AG08396 (cell line): ENCODE data around the gene PAQR7.

Experiments used
- DNase-seq: peaks from one replicate; pipeline ENCODE4 v3.0.0; 2012; ENCODE audit warnings: low spot score, mixed read lengths

PAQR7 gene

DNA sequence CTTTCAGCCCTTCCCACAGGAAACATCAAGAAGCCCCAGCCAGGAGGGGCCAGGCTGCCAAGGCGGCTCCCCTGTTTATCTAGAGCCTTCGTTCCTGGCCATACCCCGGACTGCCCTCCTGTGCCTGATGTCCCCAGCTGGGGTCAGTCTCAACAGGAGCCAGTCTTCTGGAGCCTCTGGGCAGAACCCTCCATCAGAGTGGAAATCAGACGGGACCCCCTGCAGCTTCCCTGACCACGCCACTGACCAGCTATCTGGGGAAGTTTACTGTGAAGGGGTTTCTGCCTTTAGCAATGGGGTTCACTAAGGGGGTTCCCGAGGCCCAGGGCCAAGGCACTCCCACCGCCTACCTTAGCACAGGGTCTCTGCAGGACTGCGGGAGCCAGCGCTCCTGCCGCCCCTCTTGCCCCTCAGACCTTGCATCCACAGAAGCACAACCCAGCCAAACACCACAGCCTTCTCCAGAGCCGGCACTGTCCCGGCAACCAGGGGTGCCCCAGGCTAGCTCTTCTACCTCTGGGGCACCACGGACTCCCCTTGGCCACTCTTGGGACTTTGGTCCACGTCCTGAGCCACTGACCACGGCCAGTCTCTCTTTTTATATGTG, 59.3 kb downstream of the PAQR7 start:
- DNase-seq = no peak

DNA sequence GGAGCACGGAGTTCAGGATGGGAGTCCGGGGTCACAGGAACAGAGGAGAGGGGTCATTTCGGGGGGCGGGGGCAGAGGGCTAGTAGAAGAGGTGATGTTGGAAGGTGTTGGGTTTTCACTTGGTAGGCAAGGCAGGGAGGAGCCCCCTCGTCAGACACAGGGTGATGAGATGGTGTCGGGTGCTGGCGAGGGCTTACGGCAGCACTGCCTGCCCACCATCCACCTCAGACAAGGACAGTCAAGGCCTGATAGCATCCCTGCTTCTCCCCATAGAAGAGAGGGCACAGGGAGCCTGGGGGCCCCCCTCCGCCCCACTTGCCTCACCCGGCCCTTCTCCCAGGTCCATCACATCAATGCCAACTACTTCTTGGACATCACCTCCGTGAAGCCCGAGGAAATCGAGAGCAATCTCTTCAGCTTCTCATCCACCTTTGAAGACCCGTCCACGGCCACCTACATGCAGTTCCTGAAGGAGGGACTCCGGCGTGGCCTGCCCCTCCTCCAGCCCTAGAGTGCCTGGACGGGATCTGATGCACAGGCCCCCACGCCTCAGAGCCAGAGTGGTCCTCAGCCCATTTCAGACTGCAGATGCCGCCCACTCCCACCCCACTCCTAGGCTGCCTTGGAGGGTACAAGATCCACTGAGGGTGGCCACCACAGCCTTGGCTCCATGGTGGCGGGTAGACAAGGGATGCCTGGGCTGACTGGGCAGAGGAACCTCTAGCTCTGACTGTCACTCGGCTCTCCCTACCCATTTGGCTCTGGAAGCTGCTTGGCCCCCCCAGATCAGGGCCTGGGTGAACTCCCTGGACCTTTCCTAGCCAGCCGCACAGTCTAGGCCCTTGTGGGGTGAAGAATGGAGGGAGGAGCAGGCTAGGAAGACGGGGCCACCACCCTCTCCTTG, 60.0 kb downstream of the PAQR7 start:
- no peak for DNase-seq

DNA sequence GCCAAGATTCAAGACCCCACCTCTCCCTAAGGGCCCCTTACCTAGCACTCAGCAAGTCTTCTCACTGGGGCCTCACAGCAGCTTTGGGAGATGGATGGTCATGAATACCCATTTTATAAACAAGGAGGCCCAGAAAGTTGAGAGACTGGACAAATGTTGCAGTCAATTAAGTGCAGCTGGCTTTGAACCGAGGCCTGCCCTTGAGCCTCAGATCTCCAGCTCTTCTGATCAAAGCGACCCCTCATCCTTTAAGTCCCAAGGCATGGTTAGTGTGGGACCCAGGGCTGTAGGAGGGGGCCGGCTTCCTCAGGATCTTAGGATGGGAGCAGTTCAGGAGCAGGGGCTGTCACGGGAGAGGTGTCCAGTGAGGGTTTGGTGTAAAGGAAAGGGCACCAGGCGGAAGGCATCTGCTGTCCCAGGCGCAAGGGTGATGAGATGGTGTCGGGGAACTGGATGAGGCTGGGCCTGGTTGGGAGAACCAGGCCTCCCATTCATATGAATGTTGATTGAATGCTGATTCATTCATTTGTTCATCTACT, 60.9 kb downstream of the PAQR7 start:
- DNase-seq = no peak

DNA sequence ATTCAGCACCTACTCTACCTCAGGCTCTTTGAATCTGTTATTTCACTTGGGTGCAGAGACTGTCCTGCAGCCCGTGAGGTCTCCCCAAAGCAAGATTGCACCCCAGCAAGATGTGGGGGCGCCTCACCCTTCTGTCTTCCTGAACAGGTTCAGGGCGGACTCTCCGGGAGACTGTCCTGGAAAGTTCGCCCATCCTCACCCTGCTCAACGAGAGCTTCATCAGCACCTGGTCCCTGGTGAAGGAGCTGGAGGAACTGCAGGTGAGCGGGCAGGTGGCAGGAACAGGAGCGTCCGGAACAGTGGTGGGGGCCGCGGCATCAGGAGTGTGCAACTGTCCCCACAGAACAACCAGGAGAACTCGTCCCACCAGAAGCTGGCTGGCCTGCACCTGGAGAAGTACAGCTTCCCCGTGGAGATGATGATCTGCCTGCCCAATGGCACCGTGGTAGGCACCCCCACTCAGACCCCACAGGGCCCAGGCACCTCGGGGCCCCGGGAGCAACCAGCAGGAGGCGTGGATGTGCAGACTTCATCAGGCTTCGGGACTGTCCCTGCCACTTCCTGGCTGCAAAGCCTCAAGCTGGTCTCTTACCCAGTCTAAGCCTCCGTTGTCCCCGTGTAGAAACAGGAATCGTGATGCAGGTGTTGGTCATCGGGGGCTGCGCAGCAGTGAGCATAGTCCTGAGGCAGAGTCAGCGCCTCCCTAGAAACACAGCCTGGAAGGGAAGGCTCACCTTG, 61.6 kb downstream of the PAQR7 start:
- DNase-seq = no peak

DNA sequence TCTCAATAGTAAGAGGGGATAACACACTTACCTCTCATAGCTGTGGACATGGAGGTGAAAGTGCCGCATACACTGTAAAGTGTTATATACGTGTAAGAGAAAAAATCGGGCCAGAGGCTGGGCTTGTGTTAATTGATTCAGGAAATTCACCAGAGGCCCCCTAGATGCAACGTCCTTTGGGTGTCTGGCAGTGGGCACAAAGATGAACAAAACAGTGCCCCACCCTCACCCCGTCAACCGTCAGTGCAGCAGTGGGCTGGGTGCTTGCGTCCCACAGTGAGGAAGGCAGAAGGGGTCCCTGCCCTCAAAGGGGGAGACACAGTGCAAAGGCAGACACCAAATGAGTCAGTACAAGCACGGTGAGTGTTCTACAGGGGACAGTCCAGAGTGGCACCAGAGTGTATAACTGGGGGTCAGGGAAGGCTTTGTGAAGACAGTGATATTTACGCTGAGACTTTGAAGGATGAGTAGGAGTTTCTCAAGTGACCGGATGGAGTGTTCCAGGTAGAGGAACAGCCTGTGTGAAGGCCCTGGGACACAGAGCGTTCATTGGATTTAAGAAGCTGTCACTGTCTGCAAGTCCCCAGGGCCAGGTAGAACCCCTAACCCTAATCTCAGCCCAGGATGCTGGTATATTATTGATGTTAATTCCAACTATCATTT, 62.3 kb downstream of the PAQR7 start:
- DNase-seq = no peak
